GM12878 (cell line): ENCODE data around the gene KDF1. TPM values are rescaled to one million over a fixed set of nuclear protein-coding genes. Genes with fewer than 3 reads are reported as not detected.

Experiments
- HDAC6 ChIP-seq: fragments of 200-600 bp; sonication (generic); IDR thresholded peaks from one replicate; pipeline ENCODE4 v1.8.0; 2017; ENCODE audit warnings: antibody characterized with exemption; ENCODE audit not compliant: unreplicated experiment
- IKZF1 ChIP-seq: fragments of 450-650 bp; conservative IDR thresholded peaks from 2 replicates; pipeline ENCODE4 v1.6.1; 2017; ENCODE audit warnings: antibody characterized with exemption, mild to moderate bottlenecking
- POLR2A ChIP-seq: IDR thresholded peaks from 2 replicates; pipeline ENCODE4 v1.6.1; 2011; ENCODE audit warnings: low read depth, mild to moderate bottlenecking, low read length
- POLR2AphosphoS5 ChIP-seq: IDR thresholded peaks from 2 replicates; pipeline ENCODE4 v1.6.1; 2011; ENCODE audit warnings: mild to moderate bottlenecking, low read length, inconsistent platforms
- RUNX3 ChIP-seq: IDR thresholded peaks from 2 replicates; pipeline ENCODE4 v1.6.1; 2012; ENCODE audit warnings: low read length, inconsistent platforms
- SKIL ChIP-seq: fragments of 450-650 bp; IDR thresholded peaks from 2 replicates; pipeline ENCODE4 v1.6.1; 2017; ENCODE audit warnings: mild to moderate bottlenecking, low read depth, inconsistent platforms; ENCODE audit not compliant: poor library complexity, severe bottlenecking
- SMARCA5 ChIP-seq: fragments of 450-650 bp; IDR thresholded peaks from 2 replicates; pipeline ENCODE4 v1.6.1; 2017; ENCODE audit warnings: mild to moderate bottlenecking
- SUZ12 ChIP-seq: fragments of 200-600 bp; sonication (generic); IDR thresholded peaks from one replicate; pipeline ENCODE4 v1.6.1; 2018; ENCODE audit warnings: antibody characterized with exemption, mild to moderate bottlenecking; ENCODE audit not compliant: unreplicated experiment
- TBL1XR1 ChIP-seq: IDR thresholded peaks from 2 replicates; pipeline ENCODE4 v1.6.1; 2012; ENCODE audit warnings: low read depth, low read length, improper control_type of control experiment
- ZNF687 ChIP-seq: fragments of 450-650 bp; IDR thresholded peaks from 2 replicates; pipeline ENCODE4 v1.6.1; 2017; ENCODE audit warnings: mild to moderate bottlenecking, moderate library complexity
- polyA plus RNA-seq, 11 experiments: library from polyadenylated mRNA; depleted of rRNA in 4 of 11; unstranded in 6 of 11; stranded (reverse) in 5 of 11; fragments of >200 nt; fragmentation: Nextera tagmentation in 4 of 11; fragmentation: Illumina TruSeq in 1 of 11; extraction: Ambion mirVana in 4 of 11; extraction: Trizol in 1 of 11; gene quantifications; 1 replicate in 1 of 11; 2 replicates in 10 of 11; pipeline versions ENCODE4 v1.2.1 to v1.2.3, GENCODE V29; 2011 to 2016; ENCODE audit warnings: inconsistent platforms in 2 of 11, missing spikeins in 2 of 11, low read depth in 1 of 11
- total RNA-seq, 4 experiments: library from RNA; depleted of rRNA in 3 of 4; stranded (reverse); fragments of >200 nt in 3 of 4; fragmentation: Illumina TruSeq in 1 of 4; extraction: Trizol in 1 of 4; gene quantifications; 2 replicates each; pipeline versions ENCODE4 v1.2.1 to v1.2.3, GENCODE V29; 2013 to 2021
- TF ChIP-seq, protein P1 (sequence below): IDR thresholded peaks from 2 replicates; pipeline ENCODE4 v1.6.1; 2012; ENCODE audit warnings: improper control_type of control experiment, low read depth, low read length; ENCODE audit not compliant: insufficient replicate concordance
- TF ChIP-seq, protein P2 (sequence below): fragments of 450-650 bp; IDR thresholded peaks from 2 replicates; pipeline ENCODE4 v1.6.1; 2016; ENCODE audit warnings: mild to moderate bottlenecking
- TF ChIP-seq, protein P3 (sequence below): IDR thresholded peaks from 2 replicates; pipeline ENCODE4 v1.6.1; 2011; ENCODE audit warnings: borderline replicate concordance, low read depth, mild to moderate bottlenecking, moderate library complexity, mixed read lengths, low read length; ENCODE audit not compliant: insufficient read depth; ENCODE audit errors: extremely low read length

Gene KDF1
- total and polyA plus RNA-seq, 10 of the 15 experiments (the other 5 are each of a cell fraction or from before 2014, with no cell fraction given) = 0.03 to 0.13 (median 0.04) TPM; not detected in 7

DNA sequence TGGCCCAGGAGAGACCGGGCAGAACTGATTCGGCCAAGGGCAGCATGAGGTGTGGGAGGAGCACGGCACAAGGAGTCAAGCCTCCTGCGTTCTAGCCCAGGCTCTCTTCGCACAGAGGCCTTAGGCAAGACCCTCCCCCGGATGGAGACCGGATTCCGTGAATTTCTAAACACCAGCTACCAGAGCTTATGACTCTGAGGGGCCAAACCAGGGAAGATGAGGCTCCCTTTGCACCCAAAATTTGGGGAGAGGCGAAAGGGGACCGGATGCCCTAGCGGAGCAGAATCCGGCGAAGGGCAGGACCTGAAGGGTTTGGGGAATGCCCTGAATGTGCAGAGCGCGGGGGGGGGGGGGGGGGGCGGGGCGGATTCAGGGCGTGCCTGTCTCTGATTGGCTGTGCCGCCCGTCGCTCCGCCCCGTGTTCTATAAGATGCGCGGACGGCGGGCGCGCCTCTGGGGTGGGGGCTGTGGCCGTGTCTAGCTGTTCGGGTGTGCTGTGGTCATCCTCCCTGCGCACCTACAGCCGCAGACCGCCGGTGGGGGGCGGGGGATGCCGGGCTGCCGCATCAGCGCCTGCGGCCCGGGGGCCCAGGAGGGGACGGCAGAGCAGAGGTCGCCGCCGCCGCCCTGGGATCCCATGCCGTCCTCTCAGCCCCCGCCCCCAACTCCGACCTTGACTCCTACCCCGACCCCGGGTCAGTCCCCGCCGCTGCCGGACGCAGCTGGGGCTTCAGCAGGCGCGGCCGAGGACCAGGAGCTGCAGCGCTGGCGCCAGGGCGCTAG is 33.2 kb upstream of the KDF1 start, which contains the start of gene TRNP1 (continued):
- TF ChIP-seq SKIL (no peak), SMARCA5 (no peak), POLR2AphosphoS5 (no peak), POLR2A (peak; percentile 48; the same call in 1 of the 2 replicates), IKZF1 (0 out of 2 replicates have a peak, but pooled peaks have one; percentile 33), SUZ12 (peak; percentile 95), RUNX3 (no peak), ZNF687 (no peak), TBL1XR1 (no peak), HDAC6 (peak; percentile 50)
- TF ChIP-seq, protein P1, sequence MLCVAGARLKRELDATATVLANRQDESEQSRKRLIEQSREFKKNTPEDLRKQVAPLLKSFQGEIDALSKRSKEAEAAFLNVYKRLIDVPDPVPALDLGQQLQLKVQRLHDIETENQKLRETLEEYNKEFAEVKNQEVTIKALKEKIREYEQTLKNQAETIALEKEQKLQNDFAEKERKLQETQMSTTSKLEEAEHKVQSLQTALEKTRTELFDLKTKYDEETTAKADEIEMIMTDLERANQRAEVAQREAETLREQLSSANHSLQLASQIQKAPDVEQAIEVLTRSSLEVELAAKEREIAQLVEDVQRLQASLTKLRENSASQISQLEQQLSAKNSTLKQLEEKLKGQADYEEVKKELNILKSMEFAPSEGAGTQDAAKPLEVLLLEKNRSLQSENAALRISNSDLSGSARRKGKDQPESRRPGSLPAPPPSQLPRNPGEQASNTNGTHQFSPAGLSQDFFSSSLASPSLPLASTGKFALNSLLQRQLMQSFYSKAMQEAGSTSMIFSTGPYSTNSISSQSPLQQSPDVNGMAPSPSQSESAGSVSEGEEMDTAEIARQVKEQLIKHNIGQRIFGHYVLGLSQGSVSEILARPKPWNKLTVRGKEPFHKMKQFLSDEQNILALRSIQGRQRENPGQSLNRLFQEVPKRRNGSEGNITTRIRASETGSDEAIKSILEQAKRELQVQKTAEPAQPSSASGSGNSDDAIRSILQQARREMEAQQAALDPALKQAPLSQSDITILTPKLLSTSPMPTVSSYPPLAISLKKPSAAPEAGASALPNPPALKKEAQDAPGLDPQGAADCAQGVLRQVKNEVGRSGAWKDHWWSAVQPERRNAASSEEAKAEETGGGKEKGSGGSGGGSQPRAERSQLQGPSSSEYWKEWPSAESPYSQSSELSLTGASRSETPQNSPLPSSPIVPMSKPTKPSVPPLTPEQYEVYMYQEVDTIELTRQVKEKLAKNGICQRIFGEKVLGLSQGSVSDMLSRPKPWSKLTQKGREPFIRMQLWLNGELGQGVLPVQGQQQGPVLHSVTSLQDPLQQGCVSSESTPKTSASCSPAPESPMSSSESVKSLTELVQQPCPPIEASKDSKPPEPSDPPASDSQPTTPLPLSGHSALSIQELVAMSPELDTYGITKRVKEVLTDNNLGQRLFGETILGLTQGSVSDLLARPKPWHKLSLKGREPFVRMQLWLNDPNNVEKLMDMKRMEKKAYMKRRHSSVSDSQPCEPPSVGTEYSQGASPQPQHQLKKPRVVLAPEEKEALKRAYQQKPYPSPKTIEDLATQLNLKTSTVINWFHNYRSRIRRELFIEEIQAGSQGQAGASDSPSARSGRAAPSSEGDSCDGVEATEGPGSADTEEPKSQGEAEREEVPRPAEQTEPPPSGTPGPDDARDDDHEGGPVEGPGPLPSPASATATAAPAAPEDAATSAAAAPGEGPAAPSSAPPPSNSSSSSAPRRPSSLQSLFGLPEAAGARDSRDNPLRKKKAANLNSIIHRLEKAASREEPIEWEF = no peak
- TF ChIP-seq, protein P2, sequence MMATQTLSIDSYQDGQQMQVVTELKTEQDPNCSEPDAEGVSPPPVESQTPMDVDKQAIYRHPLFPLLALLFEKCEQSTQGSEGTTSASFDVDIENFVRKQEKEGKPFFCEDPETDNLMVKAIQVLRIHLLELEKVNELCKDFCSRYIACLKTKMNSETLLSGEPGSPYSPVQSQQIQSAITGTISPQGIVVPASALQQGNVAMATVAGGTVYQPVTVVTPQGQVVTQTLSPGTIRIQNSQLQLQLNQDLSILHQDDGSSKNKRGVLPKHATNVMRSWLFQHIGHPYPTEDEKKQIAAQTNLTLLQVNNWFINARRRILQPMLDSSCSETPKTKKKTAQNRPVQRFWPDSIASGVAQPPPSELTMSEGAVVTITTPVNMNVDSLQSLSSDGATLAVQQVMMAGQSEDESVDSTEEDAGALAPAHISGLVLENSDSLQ = peak; percentile 93
- TF ChIP-seq, protein P3, sequence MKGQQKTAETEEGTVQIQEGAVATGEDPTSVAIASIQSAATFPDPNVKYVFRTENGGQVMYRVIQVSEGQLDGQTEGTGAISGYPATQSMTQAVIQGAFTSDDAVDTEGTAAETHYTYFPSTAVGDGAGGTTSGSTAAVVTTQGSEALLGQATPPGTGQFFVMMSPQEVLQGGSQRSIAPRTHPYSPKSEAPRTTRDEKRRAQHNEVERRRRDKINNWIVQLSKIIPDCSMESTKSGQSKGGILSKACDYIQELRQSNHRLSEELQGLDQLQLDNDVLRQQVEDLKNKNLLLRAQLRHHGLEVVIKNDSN = no peak
